DMS 273 (cell line): Measurements from ENCODE around the gene CHCHD5.
A peak's percentile ranks its signal among the peaks of the same experiment; 100 is the strongest.
"Not testable (repeated sequence)": the region's sequence is repeated elsewhere in the genome, so short reads cannot be mapped to it uniquely, and the experiment has no call there.

Source experiments
- DNase-seq: peaks from one replicate; lab custom pipeline; 2025; ENCODE audit not compliant: unreplicated experiment; lab: John Stamatoyannopoulos, UW

CHCHD5 gene, protein sequence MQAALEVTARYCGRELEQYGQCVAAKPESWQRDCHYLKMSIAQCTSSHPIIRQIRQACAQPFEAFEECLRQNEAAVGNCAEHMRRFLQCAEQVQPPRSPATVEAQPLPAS

DNA sequence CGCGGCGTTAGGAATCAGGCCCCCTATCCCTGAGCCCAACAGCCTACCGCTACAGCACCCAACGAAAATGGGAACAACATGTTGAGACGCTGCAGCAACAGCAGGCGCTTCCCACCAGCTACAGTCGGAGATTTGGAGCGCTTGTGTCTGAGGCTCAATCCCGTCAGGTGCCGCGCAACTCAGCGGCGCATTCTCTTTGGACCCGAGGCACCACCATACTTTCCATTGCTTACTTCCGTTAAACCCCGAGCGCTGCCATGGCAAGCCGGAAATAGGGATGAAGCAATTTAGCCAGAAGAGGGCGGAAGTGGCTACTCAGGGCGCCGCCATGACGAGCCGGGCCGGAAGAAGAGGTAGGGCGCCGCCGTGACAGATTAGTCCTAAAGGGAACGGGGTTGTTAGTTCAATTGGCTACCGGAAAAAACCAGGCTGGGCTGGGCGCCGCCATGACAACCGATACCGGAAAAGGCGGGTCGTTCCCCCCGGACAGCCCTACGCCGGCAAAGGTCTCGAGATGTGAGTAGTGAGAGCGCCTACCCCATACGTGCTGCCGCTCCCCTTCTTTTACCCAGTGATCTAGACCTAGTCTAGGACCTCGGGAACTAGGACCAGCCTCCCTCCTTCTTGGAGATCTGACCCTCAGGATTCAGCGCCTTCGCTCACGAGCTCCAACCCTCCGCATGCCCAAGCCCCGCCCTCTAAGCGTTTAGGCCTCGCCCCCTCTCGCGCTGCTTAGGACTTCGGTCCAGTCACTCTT, at the start of gene CHCHD5:
Gene CHCHD5, plus strand, starts transcription at position 476 of the 757 bp plus-strand sequence. Its CDS starts 39 bp downstream, at position 515.
- peak; percentile 97 for DNase-seq

DNA sequence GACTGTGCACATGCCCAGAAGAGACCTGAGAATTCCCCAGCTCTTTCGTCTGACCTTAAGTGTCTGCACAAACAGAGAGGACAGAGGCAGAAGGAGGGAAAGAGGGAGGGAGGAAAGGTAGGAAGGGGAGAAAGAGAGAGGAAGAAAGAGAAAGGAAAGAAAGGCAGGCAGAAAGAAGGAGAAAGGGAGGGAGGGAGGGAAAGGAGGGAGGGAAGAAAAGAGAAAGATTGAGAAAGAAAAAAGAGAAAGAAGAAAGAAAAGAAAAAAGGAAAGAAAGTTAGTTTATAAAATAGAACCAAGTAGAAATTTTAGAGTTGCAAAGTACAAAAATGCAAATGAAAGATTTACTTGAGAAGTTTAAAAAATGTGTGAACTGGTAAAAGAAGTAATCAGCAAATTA, 49.6 kb upstream of the CHCHD5 start:
- DNase-seq: no peak

DNA sequence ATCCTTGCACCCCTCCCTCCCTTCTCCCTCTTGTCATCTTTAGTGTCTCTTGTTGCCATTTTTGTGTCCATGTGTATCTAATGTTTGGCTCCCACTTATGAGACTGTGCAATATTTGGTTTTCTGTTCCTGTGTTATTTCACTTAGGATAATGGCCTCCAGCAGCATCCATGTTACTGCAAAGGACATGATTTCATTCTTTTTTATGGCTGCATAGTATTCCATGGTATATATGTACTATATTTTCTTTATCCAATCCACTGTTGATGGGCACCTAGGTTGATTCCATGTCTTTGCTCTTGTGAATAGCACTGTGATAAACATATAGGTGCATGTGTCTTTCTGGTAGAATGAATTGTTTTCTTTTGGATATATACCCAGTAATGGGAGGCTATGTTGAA, 47.7 kb upstream of the CHCHD5 start:
- DNase-seq: not testable (repeated sequence)

DNA sequence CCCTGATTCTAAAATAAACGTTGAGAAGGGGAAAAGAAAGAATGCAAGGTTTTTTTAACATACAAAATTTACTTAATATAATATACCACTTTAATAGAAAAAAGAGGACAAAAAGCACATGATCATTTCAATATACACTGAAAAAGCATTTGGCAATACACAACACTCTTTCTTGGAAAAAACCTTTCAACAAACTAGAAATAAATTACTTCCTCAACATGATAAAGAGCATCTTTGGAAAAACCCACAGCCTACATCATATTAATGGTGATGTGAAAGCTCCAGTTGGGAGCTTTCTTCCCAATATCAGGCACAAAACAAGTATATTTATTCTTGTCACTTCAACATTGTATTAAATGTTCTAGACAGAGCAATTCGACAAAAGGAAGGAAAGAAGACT, 45.1 kb upstream of the CHCHD5 start:
- DNase-seq: no peak

DNA sequence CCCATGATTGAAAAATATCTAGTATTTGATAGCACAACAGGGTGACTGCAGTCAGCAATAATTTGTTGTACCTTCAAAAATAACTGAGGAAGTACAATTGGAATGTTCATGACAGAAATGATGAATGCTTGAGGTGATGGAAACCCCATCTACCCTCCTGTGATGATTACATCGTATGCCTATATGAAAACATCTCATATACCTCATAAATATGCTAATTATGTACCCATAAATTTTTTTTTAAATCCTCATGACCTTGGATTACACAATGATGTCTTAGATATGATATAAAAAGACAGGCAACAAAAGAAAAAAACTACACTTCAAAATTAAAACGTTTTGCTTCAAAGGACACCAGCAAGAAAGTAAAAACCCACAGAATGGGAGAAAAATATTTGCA, 43.5 kb upstream of the CHCHD5 start:
- no peak for DNase-seq

DNA sequence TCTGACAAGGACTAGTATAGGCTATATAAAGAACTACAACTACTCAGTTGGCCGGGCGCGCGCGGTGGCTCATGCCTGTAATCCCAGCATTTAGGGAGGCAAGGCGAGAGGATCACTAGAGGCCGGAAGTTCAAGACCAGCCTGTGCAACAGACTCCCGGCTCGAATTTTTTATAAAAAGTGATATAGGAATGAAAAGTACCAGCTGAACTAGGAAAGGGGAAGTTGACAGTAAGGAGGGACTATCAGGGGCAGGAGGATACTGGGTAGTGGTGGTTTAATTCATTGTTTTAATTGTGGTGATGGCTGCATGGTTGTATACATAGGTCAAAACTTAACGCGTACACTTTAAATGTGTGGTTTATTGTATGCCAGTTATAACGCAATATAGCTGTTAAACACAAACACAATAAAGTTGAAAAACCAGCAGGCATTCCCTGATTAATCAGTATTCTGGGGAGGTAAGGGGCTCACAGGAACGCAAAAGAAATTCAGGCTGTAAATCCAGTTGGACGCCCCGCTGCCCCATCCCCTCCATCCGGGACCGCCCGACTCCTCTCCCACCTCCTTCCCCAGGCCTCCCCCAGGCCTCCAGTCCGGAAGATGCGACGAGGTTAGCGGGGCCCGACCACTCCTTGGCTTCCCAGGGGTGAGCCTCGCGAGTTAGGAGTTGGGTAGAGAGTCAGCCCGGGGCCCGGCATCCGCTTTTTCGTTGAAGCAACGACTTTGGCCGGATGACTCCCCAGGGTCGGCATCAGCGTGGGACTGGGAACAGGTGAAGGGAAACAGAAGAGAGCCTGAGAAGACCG, 42.9 kb upstream of the CHCHD5 start:
- peak; percentile 91 for DNase-seq

DNA sequence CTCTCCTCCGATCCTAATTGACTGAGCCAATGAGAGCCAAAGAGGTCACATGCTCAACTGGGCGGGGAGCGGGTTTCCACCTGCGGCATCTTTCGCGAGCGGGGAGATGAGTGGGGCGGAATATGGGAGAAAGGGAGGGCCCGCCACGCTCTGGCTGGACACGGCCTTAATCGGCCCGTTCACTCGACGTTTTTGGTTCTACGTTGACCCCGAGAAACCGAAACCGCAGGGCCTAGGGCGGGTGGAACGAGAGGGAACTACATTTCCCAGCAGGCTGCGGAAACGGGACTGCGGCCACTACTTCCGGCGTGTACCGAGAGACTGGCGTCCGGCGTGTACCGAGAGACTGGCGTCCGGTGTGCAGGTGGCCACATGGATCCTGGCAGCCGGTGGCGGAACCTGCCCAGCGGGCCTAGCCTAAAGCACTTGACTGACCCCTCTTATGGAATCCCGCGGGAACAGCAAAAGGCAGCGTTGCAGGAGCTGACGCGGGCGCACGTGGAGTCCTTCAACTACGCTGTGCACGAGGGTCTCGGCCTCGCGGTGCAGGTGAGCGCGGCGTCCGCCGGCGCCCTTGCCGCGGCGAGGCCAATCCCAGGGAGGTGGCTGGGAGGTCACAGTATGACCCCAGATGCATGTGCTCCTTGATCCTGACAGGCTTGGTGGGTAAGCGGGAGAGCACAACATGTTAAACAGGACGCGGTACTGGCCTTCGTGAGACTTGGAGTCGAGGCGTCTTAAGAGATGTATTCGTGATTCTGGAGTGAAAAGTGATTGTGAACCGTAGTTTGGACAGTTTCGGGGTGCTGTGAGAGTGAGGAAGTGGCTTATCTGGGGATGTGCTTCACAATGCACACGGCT, 42.1 kb upstream of the CHCHD5 start, which contains the start of gene POLR1B:
Gene POLR1B, plus strand, starts transcription at position 343 of the 861 bp plus-strand sequence. Its CDS starts 30 bp downstream, at position 373.
- peak; percentile 93 for DNase-seq

DNA sequence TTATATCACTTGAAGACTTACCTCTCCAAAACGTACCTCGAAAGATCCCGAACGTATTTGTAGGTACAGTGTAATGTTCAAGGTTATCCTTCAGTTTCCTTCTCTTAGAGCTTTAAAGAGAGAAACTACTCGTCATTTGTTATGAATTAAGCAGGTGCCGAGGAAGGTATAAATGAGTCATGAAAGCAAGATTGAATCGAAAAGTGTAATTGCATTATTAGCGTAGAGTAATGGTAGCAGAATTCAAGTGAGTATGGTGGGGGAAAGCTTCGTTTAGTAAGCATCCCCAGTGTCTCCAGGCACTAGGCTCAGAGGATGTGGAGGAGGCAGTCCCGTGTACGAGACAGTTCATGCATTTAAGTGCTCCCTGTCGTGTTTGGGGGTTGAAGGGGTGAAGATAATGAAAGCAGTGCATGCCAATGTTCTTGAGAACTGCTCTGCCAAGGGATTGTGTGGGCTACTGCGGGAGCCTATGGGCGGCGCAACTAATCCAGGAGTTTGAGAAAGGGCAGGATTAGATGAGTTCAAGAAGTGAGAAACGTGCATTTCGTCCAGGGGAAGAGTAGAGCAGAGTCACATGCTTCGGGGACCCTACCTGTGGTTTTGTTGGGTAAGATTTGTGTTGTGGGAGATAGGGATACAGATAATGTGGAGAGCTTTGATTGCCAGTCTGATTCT, 41.3 kb upstream of the CHCHD5 start:
- peak; percentile 60 for DNase-seq

DNA sequence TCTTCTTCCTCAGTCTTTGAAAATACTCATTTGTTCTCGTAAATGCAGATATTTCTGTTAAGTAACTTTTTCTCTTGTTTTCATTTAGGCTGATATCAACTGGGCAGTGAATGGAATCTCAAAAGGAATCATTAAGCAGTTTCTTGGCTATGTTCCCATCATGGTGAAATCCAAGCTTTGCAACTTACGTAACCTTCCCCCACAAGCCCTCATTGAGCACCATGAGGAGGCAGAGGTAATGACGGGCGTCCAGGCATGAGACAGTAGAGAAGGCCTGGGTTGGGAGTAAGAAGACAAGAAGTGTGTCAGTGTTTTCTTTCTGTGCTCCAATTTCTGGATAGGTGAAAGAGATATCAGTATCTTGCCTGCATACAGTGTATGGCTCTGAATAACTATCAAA, 37.1 kb upstream of the CHCHD5 start:
- peak; percentile 21 for DNase-seq

DNA sequence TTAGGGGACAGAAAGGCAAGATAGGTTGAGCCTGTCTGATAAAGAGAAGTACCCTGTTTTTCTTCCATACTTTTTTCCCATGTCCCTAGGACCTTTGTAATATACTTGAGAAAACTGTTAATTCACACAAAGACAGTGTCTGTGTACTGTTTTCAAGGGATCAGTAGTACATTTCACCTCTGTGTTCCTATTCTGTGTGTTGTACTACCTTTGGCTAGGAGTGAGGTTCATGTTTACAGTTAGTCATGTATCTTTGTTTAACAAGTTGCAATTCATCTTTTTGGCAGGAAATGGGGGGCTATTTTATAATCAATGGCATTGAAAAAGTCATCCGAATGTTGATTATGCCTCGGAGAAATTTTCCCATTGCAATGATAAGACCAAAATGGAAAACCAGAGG, 35.4 kb upstream of the CHCHD5 start:
- no peak for DNase-seq

DNA sequence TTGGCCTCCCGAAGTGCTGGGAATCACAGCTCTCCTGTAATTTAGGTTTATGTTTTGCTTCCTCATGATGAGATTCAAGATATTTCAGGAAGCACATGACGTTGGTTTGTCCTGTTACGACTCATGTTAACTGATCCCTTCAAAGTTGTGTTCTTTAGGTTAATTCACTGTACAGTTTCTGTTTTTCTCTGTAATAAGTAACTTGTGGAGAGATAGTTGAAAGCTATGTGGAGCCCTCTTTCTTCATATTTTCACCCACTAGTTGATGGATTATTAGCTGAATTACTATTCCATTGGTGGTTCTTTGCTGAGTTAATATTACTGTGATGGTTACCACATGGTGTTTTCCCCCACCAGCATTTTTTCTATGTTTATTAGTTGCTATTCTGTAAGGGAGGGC, 18.3 kb upstream of the CHCHD5 start:
- no peak for DNase-seq

DNA sequence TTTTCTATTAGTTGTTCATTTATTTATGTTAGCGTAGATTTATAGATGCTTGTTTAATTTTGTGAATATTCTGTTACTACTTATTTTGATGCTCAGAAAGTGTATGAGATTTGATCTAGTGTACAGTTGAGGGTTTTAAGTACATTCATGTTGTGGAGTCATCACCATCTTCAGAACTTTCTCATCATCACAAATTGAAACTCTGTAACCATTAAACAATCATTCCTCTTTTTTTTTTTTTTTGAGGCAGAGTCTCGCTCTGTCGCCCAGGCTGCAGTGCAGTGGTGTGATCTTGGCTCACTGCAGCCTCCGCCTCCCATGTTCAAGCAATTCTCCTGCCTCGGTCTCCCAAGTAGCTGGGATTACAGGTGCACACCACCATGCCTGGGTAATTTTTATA, 17.9 kb upstream of the CHCHD5 start:
- not testable (repeated sequence) for DNase-seq

DNA sequence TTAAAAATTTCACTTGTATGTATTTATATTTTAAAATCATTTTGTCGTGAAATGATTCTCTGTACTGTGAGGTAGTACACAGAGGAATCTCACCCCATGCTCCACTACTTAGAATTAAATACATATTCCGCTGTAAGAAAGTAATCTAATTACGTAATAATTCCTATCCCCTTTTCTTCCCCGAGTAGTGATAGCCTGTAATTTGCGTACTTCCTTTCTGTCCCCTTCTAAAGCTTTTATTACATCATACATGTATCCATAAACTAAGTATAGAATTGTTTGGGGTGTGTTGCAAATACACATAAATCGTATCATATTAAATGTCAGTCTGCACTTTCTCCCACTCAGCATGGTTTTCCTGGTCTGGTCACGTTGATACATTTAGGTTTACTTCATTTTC, 12.4 kb upstream of the CHCHD5 start:
- DNase-seq: no peak

DNA sequence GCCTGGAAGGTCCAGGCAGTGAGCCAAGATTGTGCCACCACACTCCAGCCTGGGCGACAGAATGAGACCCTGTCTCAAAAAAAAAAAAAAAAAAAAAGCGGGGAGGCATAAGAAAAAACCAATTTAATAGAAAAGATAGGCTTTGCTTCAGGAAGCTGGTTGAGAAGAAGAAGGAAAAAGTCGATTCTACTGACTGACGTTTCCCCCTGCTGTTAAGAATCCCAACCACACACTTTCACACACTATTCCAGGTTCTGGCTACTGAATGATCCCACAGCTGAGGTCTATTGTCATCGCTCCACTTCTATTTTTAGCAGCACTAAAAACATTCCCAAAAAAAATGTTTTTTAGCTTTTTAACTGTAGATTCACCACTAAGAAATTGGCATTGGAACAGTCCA, 6.7 kb upstream of the CHCHD5 start:
- DNase-seq: peak; percentile 18

DNA sequence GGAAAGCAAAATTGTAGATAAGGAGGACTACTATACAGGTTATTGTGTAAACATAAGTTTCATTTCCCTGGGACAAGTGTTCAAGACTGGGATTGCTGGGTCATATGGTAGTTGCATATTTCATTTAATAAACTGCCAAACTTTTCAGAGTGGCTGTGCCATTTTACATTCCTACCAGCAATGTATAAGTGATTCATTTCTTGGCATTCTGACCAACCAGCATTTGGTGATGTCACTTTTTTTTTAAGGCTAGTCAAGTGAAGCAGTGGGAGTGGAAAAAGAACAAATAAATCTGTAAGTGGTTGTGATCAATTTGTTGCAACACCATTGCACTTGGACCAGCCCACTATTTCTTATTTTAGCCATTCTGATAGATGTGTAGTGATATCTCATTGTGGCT, 5.2 kb upstream of the CHCHD5 start:
- peak; percentile 73 for DNase-seq

DNA sequence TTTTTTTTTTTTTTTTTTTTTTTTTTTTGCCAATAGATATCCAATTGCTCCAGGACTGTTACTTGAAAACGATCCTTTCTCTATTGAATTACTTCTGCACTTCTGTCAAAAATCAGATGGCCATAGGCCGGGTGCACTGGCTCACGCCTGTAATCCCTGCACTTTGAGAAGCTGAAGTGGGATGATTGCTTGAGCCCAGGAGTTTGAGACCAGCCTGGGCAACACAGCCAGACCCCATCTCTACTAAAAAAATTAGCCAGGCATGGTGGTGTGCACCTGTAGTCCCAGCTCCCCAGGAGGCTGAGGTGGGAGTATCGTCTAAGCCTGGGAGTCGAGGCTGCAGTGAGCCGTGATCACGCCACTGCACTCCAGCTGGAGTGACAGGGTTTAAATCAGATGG, 4.3 kb upstream of the CHCHD5 start:
- no peak for DNase-seq

DNA sequence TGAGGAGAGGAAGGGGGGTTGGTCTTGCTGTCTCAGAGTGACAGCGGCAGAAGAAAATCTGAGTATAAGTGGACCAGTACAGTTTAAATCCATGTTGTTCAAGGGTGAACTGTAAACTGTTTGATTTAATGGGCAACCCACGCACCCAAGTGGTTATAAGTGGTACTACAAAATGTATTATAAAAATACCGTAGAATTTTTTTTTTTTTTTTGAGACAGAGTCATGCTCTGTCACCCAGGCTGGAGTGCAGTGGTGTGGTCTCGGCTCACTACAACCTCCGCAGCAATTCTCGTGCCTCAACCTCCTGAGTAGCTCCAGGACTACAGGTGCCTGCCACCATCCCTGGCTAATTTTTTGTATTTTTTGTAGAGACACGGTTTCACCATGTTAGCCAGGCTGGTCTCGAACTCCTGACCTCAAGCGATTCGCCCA, 2.1 kb upstream of the CHCHD5 start:
- peak; percentile 77 for DNase-seq

DNA sequence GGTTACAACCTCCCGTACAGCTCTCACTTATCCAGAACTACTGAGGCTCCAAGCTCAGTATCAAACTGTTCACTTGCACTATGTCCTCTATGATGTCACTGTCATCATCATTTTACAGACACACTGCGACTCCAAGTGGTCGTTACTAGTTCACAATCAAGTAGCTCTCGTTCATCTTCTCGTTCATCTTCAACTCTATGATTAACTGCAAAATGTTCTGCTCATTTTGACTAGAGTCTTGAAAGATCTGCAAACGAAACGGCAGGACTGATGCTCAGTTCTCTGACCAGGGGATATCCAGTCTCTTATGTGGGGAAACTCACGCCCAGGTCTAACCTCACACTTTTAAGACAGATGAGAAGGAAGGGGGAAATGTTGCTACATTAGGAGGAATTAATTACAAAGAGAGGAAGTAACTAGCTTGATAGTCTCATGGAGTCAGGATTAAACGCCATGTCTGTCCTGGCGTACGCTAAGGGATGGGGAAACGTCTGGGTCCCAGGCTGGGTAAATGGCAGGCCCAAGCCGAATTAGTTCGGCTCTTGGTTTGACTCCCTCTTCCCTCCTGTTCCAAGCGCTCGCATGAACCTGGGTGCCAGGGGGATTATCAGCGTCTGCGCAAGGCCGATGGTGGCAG, 794 bp upstream of the CHCHD5 start:
- peak; percentile 46 for DNase-seq

DNA sequence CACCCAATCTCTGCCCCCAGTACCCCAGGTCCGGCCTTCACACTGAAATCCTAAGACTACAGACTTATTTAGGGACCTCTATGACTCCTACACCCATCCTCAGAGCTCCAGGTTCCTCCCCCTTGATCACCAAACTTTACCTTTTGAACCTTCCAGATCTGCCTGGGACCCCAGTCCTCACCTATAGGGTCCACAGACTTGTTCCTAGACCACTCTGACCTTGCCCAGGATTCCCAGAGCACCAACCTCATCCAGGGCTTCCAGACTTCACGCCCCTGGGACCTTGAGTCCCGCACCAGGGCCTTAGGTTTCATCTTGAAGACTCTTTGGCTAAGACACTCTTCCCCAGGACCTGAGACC, 462 bp downstream of the CHCHD5 start:
- DNase-seq: no peak

DNA sequence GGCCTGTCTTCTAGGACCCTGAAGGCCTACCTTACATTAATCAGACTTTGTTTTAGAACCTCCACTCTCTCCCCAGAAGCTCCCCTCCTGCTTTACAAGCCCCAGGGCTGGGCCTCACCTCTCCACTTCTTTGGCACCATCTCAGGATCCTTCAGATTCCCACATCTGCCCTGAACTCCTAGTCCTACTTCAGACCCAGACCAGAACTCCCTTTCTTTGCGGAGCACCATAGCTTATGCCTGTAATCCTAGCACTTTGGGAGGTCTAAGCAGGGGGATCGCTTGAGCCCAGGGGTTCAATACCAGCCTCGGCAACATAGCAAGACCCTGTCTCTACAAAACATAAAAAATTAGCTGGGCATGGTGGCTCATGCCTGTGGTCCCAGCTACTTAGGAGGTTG, 991 bp downstream of the CHCHD5 start:
- DNase-seq: no peak
